Activated gamma-delta T cell (primary cell): ENCODE measurements around the gene DMC1.

Source experiments
- DNase-seq: peaks from one replicate; lab custom pipeline; 2025; lab: John Stamatoyannopoulos, UW

Gene DMC1

GRCh38 chr22:38567531-38568285 is 2.3 kb downstream of the DMC1 start:
- no peak for DNase-seq

GRCh38 chr22:38566726-38567504 is 3.1 kb downstream of the DMC1 start:
- DNase-seq = no peak

DNA sequence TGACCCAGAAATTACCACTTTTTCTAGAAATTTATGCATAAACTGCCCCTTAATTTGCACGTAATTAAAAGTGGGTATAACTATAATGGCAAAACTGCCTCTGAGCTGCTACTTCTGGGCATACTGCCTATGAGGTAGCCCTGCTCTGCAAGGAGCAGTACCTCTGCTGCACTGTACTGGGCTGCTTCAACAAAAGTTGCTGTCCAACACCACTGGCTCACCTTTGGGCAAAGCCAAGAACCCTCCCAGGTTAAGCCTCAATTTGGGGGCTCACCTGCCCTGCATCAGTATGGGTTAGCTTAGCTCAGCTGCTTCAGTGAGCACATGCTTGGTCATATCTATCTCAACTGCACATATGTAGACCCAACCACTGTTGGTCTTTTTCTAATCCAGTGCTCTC is 4.5 kb downstream of the DMC1 start:
- no peak for DNase-seq

GRCh38 chr22:38564669-38565068 is 5.3 kb downstream of the DMC1 start:
- no peak for DNase-seq

- no peak for DNase-seq
Measured at GRCh38 chr22:38554281-38554680, 15.7 kb downstream of the DMC1 start.

- no peak for DNase-seq
Measured at GRCh38 chr22:38549101-38549894, 20.7 kb downstream of the DMC1 start.

GRCh38 chr22:38540701-38541100 is 29.3 kb downstream of the DMC1 start:
- no peak for DNase-seq

- no peak for DNase-seq
Measured at GRCh38 chr22:38531251-38531938, 38.6 kb downstream of the DMC1 start.

- DNase-seq = no peak
Measured at GRCh38 chr22:38524429-38524828, 45.6 kb downstream of the DMC1 start.

- DNase-seq = no peak
Measured at GRCh38 chr22:38523479-38523878, 46.5 kb downstream of the DMC1 start.

GRCh38 chr22:38523029-38523428 is 47.0 kb downstream of the DMC1 start:
- no peak for DNase-seq

DNA sequence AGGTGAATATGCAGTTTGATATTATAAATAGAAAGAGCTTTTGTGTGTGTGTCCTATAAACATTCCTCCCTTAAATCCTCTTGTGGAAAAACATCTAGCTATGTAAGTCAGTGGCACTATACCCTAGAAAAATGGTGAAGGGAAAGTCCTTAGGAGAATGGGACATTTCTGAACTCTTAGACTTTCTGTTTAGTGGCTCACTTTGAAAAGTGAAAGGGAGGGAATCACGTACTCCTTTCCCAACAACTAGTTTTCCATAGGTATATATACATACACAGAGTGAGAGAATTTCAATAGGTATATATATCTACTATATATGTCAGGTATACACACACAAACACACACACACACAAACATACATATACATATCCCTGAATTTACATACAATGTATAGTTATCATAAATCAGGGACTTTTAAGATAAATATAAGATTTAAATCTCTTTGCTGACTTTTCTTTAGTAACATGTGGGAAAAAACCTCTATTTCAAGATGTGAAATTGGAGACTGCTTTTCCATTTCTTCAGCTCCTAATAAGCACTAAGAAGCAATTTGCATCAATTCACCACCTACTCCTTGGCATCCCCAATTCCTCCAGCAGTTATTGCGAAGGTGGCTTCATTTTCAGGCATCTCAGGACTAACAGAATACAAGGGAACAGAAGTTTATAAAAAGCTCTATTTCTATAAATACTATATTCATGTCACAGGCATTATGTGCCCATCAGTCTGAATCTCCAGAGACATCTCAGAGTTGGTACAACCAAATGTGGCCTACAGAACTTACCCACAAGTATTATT is 50.3 kb downstream of the DMC1 start:
- DNase-seq = no peak

DNA sequence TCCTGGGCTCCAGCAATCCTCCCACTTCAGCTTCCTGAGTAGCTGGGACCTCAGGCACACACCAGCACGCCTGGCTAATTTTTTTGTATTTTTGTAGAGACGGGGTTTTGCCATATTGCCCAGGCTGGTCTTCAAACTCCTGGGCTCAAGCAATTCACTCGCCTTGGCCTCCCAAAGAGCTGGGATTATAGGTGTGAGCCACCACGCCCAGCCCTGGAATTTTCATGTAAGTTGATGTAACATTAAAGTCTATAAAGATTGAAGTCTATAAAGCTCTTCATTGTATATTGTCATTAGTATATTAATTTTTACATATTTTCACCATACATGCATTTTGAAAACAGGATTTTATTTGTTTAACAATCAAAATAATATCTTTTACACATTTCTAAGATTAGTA is 51.4 kb downstream of the DMC1 start:
- no peak for DNase-seq

GRCh38 chr22:38513063-38513462 is 56.9 kb downstream of the DMC1 start:
- no peak for DNase-seq

DNA sequence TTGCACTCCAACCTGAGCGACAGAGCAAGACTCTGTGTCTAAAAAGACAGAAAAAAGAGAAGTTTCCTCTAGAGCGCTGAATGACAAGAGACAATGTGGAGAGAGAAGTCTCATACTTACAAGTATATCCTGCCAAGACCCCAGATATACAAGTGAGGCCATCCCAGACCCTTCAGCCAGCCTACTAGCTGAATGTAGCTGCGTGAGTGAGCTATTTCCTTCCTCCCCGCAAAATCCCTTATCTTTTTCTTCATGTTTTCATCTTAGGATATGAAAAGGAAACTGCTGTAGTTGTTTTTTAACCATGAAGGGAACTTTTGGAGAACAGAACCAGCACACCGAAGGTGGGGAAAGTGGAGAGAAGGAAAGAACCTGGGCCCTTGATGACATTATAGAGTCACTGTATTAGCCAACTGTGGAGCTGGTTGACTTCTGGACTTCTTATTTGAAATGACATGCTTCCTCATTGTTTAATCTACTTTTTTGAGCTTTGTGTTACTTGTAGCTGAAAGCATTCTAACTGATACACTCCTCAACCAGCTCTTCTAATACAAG is 59.5 kb downstream of the DMC1 start:
- DNase-seq = no peak

GRCh38 chr22:38506118-38506962 is 63.6 kb downstream of the DMC1 start, which contains the start of gene DDX17:
Gene DDX17, minus strand, starts transcription at chr22:38506311.
- DNase-seq = peak; percentile 64

DNA sequence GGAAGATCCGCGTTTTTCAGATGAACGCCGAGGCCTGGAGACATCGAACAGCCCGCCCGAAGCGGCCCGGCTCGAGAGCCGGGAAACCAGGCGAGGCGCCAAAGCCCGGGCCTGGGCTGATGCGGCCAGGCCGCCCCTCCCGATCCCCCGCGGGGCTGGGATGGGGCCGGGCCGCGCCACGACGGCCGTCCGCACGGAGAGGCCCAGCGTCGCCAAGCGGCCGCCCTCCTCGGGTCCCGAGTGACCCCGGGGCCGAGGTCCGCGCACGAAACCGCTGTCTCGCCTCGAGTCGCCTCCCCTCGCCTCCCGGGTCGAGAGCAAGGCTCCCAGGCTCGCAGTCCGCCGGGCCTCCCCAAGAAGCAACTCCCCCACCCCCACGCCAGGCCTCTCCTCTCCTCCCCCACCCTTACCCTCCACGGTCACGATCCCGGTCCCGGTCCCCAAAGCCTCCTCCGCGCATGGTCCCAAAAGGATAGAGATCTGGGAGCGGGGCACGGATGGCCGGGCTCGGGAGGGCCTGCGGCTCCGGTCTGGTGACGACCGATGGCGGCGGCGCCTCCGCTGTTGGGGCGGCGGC is 64.4 kb downstream of the DMC1 start:
- DNase-seq = no peak

- no peak for DNase-seq
Measured at GRCh38 chr22:38504731-38505540, 65.0 kb downstream of the DMC1 start.

- DNase-seq = no peak
Measured at GRCh38 chr22:38503021-38503420, 67.0 kb downstream of the DMC1 start.
